ENCODE results near the gene AGK.

The AGK gene

DNA sequence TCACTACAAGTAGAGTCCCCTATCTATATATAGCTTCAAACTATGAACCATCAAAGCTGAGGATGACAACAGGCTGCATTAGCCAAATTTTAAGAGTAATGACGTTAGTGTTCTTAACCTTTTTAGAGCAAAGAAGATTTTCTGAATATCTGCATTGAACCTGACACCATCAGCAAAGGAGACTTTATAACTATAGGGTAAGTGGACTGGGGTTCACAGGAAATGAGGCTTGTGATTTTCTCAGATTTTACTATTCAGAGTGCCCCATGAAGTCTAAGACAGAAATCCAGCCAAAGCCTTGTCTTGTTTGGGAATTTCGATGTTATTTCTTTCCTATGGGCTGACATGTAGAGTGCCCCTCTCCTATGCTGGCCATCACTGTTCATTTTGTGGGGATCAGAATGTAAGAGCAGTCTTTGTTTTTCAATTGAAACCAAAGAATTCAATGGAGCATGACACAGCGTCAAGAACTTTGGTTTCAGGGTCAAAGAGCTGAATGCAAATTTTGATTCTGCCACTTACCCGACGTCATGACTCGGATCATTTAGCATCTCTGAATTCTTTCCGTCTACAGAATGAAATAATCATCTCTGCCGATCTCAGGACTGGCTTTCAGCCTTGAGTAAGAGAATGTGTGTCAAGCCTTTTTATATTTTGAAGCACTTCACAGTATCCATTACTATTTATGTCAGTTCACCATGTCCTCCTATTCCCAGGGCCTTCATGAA lies 98.1 kb downstream of the AGK start:
- no peak for DNase-seq

DNA sequence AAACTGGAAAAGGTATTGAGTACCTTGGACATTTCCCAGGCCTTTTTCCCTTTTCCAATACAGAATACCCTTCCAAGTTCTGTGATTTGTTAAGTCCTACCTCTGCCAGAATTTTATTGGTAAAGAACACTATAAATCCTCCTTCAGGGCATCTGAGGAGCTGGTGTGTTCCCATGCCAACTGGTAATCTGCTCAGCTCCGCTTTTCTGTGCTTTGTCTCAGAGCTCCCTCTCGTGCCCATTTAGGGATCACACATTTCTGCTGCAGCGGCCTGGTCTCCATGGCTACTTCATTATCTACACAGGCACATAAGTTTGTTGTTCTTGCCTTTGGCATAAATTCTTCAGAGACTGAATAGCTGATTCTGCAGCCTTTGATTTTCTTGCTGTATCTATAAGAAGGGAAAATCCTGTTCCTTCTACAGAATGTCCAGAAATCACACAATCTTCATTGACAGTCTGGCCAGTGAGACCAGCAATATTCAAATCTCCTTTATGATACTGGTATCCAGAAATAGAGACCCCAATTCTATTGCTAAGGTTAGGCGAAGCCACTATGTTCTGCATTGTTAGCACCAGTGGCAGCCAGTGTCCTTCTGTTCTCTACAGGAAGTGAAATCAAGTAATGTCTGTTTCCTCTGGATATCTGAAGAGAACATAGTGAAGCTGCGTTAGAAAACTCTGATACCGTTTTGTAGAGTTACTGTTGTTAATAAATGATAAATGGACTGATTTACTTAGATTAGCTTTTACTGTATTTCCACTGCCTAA lies 98.8 kb downstream of the AGK start:
- peak; percentile 16 to 51 for DNase-seq

DNA sequence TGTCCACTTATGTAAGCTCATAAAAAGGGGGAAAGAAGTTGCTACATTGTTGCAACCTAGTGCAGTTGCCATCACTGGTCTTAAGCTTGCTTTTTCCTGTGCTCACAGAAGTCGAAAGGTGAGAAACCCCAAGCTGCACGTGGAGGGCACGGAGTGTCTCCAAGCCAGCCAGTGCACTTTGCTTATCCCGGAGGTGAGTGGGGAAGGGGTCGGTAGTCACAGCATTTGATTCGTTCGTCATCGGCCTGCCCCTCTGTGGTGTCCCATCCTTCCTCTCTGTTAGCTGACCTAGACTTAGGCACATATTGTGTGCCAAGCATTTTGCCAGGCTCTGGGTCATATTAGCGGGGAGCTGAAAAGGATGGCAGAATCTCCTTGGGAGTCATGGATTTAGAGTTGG lies 100.2 kb downstream of the AGK start:
- DNase-seq = no peak

DNA sequence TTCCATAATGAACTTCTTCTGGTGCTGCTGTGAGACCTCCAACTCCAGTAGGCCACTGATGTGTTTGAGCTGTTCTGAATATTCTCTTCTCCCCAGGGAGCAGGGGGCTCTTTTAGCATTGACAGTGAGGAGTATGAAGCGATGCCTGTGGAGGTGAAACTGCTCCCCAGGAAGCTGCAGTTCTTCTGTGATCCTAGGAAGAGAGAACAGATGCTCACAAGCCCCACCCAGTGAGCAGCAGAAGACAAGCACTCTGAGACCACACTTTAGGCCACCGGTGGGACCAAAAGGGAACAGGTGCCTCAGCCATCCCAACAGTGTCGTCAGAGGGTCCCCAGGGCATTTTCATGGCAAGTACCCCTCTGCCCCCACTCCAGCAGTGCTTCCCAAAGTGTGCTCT lies 101.5 kb downstream of the AGK start:
- no peak for DNase-seq

DNA sequence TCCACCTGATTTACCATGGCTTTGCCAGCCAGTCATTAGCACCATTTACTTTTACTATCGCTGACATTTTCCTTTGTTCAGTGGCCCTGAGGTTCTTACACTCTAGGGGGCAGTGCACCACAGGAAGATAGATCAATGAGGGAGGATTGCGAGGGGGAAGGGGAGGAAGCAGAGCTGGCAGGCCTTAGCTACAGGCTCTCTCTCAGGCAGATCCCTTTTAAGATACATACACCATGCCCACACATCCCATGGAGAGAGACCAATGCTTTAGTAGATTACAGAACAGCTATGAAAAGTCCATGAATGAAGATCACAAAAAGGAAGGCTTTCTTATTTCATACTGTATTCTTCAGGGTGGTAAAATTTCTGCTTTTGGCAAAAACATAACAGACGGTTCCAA lies 103.3 kb downstream of the AGK start:
- no peak for DNase-seq

DNA sequence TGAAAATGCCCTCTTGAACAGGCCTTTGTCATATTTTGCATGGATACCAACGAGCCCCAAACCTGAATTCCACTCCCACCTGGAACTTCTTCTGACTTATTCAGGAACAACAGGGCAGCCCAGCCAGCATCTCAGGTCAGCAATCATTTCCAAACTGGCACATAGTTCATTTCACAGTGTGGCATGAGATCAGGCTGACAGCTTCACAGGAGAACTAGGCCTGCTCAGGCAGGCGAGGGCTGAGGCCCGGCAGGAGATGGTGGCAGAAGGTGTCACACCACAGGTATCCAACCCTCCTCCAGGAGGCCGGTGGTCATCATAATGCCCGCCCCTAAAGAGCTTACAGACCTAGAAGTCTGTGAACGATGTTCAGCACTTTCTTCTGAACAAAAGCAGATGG lies 108.3 kb downstream of the AGK start:
- DNase-seq = peak in 1 of 2 experiments; percentile 63

DNA sequence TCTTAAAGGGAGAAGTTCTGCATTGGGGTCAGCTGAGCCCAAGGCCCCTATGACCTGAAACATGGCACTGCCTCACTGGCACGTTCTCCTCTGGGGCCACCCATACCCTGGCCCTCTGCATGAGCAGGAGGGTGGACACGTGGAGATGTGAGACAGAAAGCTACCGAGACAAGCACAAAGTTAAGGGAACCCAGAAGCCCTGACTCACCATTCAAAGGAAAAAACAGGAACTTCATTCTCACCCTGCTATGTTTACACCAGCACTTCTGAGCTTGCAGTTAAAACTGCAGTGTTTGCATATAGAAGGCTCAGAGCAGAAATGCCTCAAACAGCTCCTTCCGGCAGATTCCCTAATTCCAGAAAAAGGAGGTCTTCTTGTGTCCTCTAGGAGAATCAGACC lies 109.0 kb downstream of the AGK start:
- DNase-seq = no peak

DNA sequence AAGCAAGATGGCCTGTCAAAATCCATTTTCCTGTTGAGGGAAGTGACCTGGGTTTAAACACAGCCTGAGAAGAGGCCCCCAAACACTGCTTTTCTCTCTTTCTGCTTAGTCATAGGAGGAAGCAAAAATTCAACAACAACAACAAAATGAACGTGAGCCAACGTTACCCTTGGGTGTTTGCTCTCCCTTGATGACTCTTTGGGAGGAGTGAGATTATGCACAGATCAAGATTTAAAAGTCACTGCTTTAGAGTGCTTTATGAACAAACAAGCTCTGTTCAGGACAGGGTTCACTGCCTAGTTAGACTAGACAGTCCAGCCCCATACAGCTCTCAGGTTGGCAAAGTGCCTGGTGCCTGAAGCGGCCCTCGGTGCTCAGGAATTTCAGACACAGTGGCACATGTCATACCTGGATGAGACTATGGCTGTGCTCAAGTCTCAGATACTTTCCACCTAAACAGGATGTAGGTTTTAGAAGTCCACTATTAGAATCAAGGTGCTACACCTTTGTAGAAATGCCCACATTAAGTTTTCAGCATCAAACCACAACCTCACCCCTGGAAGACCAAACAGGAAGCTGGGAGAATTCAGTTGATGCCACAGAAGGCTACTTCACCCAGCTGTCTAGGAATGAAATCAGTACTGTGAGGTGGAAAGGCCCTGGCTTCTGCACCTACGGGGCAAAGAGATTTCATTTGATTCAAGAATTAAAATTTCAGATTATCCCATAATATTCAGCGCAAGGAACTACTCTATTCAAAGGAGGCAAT lies 112.1 kb downstream of the AGK start:
- DNase-seq = no peak

DNA sequence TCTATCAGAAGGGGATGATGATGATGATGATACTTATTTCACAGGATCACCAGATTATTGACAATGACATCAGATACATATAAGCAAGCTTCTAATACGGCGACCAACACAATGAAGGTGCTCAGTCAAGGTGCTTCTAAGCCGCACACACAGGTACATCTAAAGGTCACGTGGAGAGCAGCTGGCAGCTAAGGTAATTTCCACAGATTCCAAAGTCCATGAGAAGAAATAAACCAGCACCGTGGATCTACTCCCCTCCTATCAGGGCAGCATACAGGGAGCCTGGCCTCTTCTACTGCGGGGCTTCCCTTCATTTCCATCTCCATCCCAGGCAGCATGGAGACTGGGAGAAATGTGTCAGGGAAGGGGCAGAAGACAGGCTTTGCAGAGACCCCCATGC lies 113.2 kb downstream of the AGK start:
- DNase-seq = no peak

DNA sequence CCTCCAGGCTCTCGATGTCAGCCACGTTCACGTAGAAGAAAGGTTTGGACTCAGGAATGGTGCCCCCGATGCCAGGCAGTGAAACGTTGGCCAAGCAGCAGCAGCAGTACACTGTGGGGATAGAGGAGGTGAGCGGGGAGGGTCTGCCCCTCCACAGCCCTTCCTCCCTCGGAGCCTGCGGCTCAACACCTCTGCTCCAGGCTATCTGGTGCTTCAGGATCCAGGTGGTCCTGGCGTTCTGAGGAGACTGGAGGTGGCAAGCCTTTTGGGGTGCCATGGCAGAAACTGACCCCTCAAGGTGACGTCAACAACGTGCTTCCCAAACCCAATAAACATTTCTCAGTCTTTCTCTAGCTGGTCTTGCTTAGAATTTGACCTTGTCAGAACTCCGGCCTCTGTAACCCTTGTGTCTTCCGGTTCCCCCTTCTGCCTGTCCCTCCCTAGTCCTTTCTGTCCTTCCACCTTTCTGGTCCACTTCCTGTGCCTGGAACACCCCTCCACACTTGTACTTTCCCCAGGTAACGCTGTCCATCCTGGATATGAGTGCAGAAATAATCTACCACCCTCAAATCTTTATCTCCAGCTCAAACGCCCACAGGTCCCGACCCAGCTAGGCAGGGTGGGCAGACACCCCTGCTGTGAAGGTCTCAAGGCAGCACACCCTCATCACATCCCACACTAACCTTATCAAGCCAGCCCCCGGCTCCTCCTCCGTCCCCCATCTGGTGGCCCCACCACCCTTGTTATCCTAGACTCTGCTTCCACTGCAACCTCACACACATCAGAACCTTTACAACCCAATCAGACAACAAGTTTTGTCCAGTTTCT lies 114.2 kb downstream of the AGK start:
- no peak for DNase-seq

DNA sequence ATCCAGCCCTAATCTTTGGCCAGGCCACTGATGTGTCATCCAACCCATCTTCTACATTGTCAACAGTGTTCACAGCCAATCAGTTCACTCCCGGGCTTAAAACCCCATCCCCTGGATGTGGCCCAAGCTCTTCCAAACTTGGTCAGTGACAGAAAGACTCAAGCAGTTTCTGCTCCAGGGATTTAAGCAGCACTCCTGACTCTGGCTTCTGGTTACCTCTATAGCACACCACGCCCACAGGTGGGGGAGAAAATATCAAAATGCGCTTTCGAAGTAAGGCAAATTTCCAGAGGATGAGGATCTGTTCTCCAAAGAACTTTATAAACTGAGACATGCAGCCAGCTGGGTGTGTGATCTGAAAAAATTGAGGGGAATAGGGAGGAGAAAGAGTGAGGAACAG lies 114.9 kb downstream of the AGK start:
- no peak for DNase-seq

DNA sequence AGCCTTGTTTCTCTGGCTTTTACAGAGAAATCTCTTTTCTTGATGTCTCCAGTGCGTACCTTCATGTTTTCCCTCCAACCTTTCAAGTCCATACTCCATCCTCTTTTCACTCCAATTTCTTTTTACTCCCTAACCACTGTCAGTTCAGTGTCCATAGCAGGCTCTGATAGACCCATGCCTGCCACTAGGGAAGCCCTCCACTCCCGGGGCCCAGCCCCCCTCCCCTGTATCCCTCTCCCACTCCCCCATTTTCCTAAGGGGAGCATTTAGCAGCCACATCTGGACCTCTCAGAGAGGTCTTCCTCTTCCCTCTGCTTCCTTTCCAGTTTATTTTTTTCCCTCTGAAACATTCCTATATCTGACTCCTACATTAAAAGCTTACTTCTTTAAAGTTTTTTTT lies 117.6 kb downstream of the AGK start:
- no peak for DNase-seq

DNA sequence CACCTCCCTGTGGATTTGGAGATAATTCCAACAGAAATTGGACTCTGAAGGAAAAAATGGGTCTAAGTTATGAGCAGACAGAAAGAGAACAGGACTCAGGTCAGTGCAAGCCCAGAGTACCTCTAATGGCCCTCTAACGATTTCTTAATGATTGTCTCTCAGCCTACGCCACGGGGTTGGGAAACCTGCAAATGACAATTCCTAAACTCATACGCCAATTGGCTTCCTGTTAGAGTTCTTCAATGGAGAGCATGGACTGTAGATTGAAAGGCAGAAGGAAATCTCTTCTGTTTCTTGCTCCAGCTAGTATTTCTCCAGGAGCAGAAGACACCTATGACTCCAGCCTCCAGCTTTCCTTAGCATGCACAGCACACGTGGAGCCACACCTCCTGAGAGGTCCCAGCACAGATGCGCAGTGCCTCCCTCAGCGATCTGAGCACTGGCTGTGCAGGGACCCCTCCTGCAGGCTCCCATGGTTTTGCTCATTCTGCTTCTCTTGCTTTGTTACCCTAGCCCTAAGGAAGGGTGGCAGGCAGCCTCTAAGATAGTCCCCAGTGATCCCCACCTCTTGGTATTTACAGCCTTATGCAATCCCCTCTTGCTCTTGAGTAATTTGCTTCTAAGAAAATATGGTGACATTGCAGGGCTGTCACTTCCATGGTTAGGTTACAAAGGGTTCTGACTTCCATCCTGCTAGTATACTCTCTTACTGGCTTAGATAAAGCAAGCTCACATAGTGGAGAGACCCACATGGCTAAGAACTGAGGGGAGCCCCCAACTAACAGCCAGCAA lies 120.7 kb downstream of the AGK start:
- no peak for DNase-seq

DNA sequence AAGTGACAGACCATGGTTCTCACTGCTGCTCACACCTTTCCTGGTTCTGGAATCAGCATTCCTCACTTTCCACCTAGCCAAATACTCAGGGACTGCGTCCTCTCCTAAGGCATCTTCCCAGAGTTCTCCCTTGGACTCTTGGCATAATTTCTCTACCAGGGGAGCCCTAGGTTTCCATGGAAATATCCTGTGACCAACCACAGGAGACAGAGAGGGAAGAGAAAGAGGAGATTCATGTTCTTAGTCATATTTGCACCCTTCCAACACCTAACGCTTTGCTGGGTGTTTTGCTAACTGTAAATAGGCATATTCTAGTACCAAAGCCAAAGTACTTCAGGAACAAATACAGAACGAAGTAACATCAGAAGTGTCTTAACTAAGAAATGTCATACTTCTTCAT lies 122.1 kb downstream of the AGK start:
- no peak for DNase-seq

DNA sequence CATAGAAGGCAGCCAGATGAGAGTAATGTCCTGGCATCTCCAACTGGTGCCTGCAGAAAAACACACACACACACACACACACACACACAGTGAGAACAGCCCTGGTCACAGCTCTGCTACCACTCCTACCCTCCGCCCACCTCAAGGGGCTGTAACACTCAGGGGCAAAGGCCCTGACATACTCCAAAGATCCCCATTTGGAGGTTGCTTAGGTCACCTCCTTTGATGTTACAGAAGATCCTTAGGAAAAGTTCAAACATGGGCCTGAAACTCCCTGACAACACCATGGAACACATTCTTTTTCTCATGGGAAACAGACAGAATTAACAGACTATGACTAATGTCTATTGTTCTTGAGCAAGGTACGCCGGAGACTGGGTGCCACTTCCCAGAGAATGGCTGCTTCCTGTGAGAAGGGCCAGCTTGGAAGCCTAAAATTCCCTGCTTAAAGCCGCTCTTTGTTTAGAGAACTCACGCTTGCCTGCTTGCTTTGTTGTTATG lies 123.0 kb downstream of the AGK start:
- no peak for DNase-seq

DNA sequence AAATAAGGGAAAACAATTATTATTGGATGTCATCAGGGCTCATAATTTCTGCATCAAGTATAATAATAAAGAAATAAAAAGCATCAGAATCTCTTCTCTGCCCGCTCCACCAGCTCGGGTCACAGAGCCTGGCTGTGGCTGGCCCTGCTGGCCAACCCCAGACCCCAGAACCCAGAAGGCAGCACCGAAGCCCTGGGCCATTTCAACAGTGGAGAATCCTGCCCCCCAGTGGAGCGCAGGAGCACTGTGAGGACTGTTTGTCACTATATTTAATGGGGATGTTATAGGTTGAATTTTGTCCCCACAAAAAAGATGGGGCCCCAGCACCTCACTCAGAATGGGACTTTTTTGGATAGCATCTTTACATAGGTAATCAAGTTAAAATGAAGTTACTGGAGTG lies 123.5 kb downstream of the AGK start:
- no peak for DNase-seq

DNA sequence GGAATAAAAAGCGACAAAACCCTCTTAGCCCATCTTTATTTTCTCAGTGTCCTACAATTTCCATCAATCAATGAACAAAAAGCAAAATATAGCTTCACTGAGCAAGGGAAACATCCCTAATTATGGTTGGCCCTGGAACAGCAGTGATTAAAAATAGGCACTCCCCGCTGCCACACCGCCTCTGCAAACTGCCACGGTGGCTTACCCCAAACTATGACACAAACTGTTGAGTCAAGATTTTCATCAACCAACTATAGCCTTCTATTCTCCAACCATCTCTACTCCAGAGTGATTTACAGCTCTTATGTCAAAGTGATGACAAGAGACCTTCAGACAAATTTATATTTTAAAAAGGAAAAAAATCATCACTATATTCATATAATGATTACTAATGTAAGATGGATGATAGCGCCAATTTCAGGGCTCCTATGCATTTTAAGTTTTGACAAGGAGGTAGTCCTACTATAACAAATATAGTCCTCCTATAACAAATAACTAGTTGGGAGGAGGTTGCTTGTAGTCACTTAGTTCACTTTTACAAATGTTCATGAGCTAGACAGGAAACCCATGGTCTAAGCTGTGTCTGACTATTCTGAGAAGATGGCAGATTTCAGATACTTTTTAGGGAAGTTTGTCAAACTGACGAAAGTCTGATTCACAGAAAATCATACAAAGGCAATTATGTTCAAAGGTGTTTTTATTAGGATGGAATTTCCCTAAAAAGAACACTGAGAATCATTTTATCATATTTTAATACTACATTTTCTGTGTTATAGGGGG lies 124.4 kb downstream of the AGK start:
- no peak for DNase-seq

DNA sequence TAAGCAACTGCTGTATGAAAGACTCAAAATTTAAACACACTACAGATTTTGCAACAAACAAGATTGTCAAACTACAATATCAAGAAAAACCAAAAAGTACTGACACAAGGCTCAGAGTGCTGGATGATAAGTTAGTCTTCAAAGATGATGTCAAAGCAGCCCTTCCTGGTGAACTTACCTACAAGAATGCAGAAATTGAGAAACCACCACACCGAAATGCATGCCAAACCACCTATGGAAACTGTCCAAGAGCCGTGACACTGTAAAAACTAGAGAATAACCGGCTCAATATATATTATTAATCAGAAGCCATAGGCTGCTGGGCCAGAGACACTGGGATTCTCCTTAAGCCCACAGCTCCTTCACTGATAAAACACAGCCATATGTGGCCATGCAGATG lies 125.4 kb downstream of the AGK start:
- no peak for DNase-seq

DNA sequence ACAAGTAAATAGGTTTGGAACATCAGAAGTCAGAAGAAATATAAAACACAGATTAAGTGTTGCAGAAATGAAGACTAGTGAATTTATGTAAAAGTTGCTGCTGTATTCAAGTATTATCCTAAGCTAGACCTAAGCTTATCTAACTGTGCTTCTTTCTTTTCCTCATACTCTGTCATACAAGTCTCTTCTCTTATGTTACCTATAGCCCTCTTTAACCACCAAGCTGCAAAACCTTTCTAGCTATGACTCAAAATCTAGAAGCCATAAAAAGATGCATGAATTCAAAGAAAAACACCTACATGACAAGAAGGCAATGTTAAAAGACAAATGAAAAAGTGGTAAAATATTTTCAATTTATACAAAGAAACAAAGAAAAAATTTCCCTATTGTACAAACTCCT lies 127.8 kb downstream of the AGK start:
- no peak for DNase-seq

DNA sequence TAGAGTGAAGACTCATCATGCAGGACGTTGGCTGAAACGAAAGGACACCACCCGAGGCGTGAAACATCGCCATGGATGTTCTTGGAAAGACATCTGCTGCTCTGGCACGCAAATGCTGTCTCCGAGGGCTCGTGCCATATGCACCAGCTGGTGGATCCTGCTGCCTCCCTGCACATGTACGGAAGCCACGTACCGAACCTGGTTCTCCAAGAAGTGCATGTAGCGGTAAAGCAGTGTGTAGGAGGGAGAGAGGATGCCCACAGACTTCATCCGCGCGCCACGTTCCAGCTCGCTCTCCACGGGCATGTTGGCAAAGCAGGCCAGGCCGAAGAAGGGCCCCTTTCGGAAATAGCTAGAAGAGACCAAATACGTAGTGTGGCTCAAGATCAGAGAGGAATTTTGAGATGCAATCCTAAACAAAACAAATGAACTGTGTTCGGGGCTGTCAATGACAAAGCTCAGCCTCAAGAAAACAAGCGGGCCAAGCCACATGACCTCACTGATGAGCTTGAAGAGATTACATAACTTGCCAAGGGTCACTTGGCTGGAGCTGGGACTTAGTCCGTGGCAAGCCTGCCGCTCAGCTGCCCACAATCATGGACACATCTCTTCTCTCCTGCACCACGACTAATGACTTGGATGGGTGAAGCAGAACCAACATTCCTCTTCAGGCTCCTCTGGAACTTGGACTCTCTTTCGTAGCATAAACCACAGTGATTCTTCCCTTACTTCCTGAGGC lies 134.2 kb downstream of the AGK start:
- peak; percentile 75 to 93 for DNase-seq

Data from cerebellar nuclear complex (tissue), 1 donor.